ENCODE data around the gene KMT2B. TPM values are rescaled to one million over a fixed set of nuclear protein-coding genes. Genes with fewer than 3 reads are reported as not detected.
"Not testable (repeated sequence)": the region's sequence is repeated elsewhere in the genome, so short reads cannot be mapped to it uniquely, and the experiment has no call there.

Gene KMT2B
- total RNA-seq, 4 donors from 2014 or later: 33.1 to 74.7 (median 42.0) TPM

GRCh38 chr19:35723671-35724070, 5.9 kb downstream of the KMT2B start:
- intact Hi-C loops (cut with DNase I; ENCODE audit: low total_unique reads): no loop called here
- 94 to 96% methylated on average over 20 to 24 of the region's 24 CpGs for WGBS, 2 donors
- TF ChIP-seq CTCF (IDR thresholded peaks at IDR 0.05): no peak
- no peak for TF ChIP-seq POLR2A (IDR thresholded peaks at IDR 0.05)
- H3K4me3 ChIP-seq (ENCODE audit: low read depth, poor library complexity, severe bottlenecking): no peak overlapping the region
- no peak for DNase-seq (ENCODE audit: low spot score in 2 of 2)

GRCh38 chr19:35724132-35724531, 6.3 kb downstream of the KMT2B start:
- WGBS, 2 donors: 91 to 96% methylated on average over 7 of the region's 7 CpGs

GRCh38 chr19:35724560-35724959, 6.8 kb downstream of the KMT2B start:
- no peak overlapping the region for H3K4me3 ChIP-seq (ENCODE audit: low read depth, poor library complexity, severe bottlenecking)
- WGBS, 2 donors: 94 to 95% methylated on average over 12 of the region's 12 CpGs
- intact Hi-C loops (cut with DNase I; ENCODE audit: low total_unique reads): no loop called here
- TF ChIP-seq POLR2A (IDR thresholded peaks at IDR 0.05) (no peak), CTCF (IDR thresholded peaks at IDR 0.05) (no peak)
- no peak for DNase-seq (ENCODE audit: low spot score in 2 of 2)

More at GRCh38 chr19:35724132-35724531, 6.3 kb downstream of the KMT2B start:
- DNase-seq (ENCODE audit: low spot score in 2 of 2); H3K4me3 ChIP-seq (ENCODE audit: low read depth, poor library complexity, severe bottlenecking); intact Hi-C loops (cut with DNase I; ENCODE audit: low total_unique reads): not testable (repeated sequence)

GRCh38 chr19:35725216-35725861, 7.5 kb downstream of the KMT2B start:
- intact Hi-C loops (cut with DNase I; ENCODE audit: low total_unique reads): no loop called here
- H3K4me3 ChIP-seq (ENCODE audit: low read depth, poor library complexity, severe bottlenecking): no peak overlapping the region
- no peak for DNase-seq (ENCODE audit: low spot score in 2 of 2)
- TF ChIP-seq CTCF (IDR thresholded peaks at IDR 0.05) (no peak), POLR2A (IDR thresholded peaks at IDR 0.05) (no peak)
- 94 to 95% methylated on average over 23 of the region's 23 CpGs for WGBS, 2 donors

- no peak for TF ChIP-seq CTCF (IDR thresholded peaks at IDR 0.05)
- no peak for TF ChIP-seq POLR2A (IDR thresholded peaks at IDR 0.05)
- DNase-seq (ENCODE audit: low spot score in 2 of 2): no peak
- 93 to 94% methylated on average over 9 to 22 of the region's 25 CpGs for WGBS, 2 donors
- intact Hi-C loops (cut with DNase I; ENCODE audit: low total_unique reads): no loop called here
- H3K4me3 ChIP-seq (ENCODE audit: low read depth, poor library complexity, severe bottlenecking): no peak overlapping the region
These were observed 9.5 kb downstream of the KMT2B start for GRCh38 chr19:35727053-35727955.

- TF ChIP-seq POLR2A (IDR thresholded peaks at IDR 0.05): no peak
- TF ChIP-seq CTCF (IDR thresholded peaks at IDR 0.05): no peak
- DNase-seq (ENCODE audit: low spot score in 2 of 2): no peak
- no peak overlapping the region for H3K4me3 ChIP-seq (ENCODE audit: low read depth, poor library complexity, severe bottlenecking)
- WGBS, 2 donors: 94 to 95% methylated on average over 16 to 19 of the region's 19 CpGs
- intact Hi-C loops (cut with DNase I; ENCODE audit: low total_unique reads): no loop called here
These were observed 10.3 kb downstream of the KMT2B start for GRCh38 chr19:35727956-35728706.

All from lower leg skin (tissue), 4 donors.